Astrocyte of the spinal cord (primary cell): ENCODE measurements around the gene KANSL2.
"Not testable (repeated sequence)": the region's sequence is repeated elsewhere in the genome, so short reads cannot be mapped to it uniquely, and the experiment has no call there.

Experiments
- DNase-seq: peaks from one replicate; pipeline ENCODE4 v3.0.0; 2011; ENCODE audit warnings: low read depth, low spot score
- H3K4me3 ChIP-seq: 2 replicates; pipeline ENCODE4 v1.5.1; 2011; ENCODE audit warnings: low read depth, mild to moderate bottlenecking, low read length, moderate library complexity
- in situ Hi-C: cut with HindIII; loops from 2 replicates; pipeline ENCODE4 v1.10.0; 2017; ENCODE audit warnings: low sequenced_read_pairs
- TF ChIP-seq, protein P1 (sequence below): IDR thresholded peaks from 2 replicates; pipeline ENCODE4 v1.5.1; 2012; ENCODE audit warnings: low read depth, mild to moderate bottlenecking, low read length, inconsistent platforms

Gene KANSL2

DNA sequence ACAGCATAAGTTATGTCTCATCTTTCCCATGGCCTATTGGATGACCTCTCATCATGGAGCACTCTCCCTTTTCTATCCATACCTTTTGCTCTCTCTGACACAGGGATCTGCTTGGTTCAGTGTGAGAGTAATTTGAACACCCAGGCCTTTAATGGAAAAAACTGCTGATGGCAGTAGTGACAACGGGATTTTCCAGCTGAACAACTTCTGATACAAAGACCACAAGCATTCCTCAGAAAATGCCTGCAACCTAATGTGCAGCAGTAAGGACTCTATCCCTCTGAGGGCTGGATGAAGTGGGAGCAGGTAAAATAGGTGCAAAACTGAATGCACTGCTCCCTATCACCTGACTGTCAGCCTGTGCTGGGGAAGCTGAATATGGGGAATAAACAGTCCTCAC lies 51.0 kb downstream of the KANSL2 start:
- no peak for DNase-seq
- in situ Hi-C loops, result no loop called here
- TF ChIP-seq, protein P1, sequence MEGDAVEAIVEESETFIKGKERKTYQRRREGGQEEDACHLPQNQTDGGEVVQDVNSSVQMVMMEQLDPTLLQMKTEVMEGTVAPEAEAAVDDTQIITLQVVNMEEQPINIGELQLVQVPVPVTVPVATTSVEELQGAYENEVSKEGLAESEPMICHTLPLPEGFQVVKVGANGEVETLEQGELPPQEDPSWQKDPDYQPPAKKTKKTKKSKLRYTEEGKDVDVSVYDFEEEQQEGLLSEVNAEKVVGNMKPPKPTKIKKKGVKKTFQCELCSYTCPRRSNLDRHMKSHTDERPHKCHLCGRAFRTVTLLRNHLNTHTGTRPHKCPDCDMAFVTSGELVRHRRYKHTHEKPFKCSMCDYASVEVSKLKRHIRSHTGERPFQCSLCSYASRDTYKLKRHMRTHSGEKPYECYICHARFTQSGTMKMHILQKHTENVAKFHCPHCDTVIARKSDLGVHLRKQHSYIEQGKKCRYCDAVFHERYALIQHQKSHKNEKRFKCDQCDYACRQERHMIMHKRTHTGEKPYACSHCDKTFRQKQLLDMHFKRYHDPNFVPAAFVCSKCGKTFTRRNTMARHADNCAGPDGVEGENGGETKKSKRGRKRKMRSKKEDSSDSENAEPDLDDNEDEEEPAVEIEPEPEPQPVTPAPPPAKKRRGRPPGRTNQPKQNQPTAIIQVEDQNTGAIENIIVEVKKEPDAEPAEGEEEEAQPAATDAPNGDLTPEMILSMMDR, result no peak
- H3K4me3 ChIP-seq, result no peak overlapping the region

DNA sequence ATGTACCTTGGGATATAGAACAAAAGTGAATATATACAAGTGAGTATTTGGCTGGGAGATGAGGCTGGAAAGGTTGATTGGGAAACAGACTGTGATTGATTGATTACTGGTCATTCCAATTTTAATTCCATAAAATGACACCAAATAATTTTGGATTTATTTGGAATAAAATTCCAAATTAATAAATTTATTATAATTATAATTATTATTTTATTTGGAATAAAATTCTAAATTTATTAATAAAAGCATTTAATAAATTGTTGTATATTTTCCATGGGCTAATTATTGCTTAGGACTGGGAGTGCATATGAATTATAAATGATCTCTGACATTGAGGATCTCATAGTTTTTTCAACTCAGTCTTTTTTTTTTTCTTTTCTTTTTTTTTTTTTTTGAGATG lies 51.7 kb downstream of the KANSL2 start:
- no peak for DNase-seq
- in situ Hi-C loops, result no loop called here
- TF ChIP-seq, protein P1, result no peak
- no peak overlapping the region for H3K4me3 ChIP-seq

DNA sequence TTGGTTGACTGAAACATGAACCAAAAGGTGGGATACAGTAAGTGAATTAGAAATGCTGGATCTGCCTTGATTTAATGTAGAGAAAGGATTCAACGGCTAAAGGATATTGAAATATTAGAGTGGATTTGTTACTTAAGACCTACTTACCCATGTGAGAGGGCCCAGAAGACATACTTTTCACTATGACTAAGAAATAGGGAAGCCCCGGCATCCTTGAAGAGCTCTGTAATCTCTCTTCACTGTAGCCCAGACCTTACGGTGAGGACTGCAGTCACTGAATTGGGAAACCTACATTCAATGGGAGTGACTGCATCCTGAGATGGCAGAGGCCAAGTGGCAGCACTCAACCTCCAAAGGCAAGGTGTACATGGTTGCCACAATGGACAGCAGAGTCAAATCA lies 52.5 kb downstream of the KANSL2 start:
- DNase-seq, result no peak
- H3K4me3 ChIP-seq, result no peak overlapping the region
- in situ Hi-C loops, result no loop called here
- TF ChIP-seq, protein P1, result no peak

DNA sequence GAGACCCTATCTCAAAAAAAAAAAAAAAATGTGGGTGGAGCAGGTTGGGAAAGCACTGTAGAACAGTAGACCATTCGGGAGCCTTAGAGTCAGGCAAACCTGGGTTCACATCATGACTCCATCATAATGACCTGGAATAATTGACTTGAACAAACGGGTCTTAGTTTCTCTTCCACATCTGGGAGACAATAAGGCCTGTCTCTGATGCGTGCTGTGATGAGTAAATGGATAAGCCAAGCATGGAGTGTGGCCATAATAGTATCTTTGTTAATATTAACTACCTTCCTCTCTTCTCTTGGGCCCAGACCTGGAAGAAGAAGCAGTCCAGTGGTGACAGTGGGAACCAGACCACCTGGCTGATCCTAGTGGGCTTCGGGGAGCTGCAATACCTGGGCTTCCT lies 54.5 kb downstream of the KANSL2 start:
- in situ Hi-C loops, result no loop called here
- DNase-seq, result no peak
- TF ChIP-seq, protein P1, result no peak
- H3K4me3 ChIP-seq, result no peak overlapping the region

DNA sequence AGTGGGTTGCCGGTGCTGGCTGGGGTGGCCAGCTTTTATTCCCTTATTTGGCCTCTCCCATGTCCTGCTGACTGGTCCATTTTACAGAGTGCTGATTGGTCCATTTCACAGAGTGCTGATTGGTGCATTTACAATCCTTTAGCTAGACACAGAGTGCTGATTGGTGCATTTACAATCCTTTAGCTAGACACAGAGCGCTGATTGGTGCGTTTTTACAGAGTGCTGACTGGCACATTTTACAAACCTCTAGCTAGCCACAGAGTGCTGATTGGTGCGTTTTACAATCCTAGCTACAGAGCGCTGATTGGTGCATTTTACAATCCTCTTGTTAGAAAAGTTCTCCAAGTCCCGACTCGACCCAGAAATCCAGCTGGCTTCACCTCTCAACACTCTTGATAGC lies 59.0 kb downstream of the KANSL2 start:
- in situ Hi-C loops, DNase-seq, H3K4me3 ChIP-seq: not testable (repeated sequence)

DNA sequence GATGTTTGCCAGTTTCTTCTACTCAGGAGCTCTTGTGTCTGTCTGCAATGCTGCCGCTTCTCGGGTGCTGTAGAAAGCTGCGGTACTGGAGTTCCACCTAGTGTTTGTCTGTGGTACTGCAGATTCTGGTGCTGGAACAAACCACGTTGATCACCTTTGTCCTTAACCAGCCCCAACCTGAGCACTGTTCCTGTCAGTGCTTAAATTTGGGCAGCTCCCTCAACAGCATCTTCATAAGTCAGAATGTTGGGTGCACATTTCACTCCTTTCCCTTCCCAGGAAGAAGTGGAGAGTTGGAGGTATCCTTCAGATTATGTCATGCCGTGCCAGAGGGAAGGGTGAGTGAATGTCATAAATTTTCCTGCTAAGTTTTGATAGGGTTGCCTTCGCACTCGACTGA lies 63.5 kb downstream of the KANSL2 start:
- in situ Hi-C loops, result no loop called here
- H3K4me3 ChIP-seq, result no peak overlapping the region
- TF ChIP-seq, protein P1, result peak; percentile 99
- DNase-seq, result peak; percentile 68

DNA sequence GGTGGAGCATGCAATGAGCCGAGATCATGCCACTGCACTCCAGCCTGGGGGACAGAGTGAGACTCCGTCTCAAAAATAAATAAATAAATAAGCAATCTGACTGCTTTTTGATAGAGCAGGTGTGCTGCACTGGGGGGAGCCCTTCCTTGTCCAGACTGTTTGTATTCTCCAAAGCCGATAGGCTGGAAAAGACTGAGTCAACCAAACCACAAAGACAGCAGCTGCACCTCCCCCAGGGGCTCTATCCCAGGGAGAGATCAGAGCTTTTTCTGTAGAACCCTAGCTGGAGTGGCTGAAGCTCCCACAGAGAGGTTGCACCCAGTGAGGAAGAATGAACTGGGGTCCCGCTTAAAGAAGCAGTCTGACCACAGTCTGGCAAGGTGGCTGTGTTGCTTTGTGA lies 66.4 kb downstream of the KANSL2 start:
- TF ChIP-seq, protein P1, result no peak

More for the DNA sequence above, 66.4 kb downstream of the KANSL2 start:
- H3K4me3 ChIP-seq, result no peak overlapping the region
- DNase-seq, result no peak
- in situ Hi-C loops, result no loop called here
